K562 (cell line): ENCODE measurements around the gene DLGAP1. TPM values are rescaled to one million over a fixed set of nuclear protein-coding genes. Genes with fewer than 3 reads are reported as not detected.

ENCODE experiments used
- ATAC-seq: fragments of 200-7000 bp; cut with Tn5 transposase; 3 replicates; pipeline ENCODE4 v1.9.1; 2020; ENCODE audit warnings: moderate library complexity
- BruUV-seq: library from RNA; stranded (reverse); fragments of 400-500 nt; replicated peaks from 2 replicates; lab custom pipeline; 2021; lab: Mats Ljungman, UMichigan
- CTCF ChIA-PET: fragments of 300-600 bp; formaldehyde crosslinking; extraction: SDS; loops from one replicate; lab custom pipeline; 2021; ENCODE audit warnings: low intra/inter-chr PET ratio; lab: Yijun Ruan, JAX
- POLR2A ChIA-PET: fragments of 300-600, 350-650 bp; sonication (Branson Sonifier 250); formaldehyde crosslinking; extraction: SDS; loops from one replicate; lab custom pipeline; 2021; ENCODE audit warnings: antibody characterized with exemption, inconsistent platforms; lab: Yijun Ruan, JAX
- DNase-seq, 4 experiments: peaks; one replicate each; pipeline versions ENCODE4 v3.0.0 to v3.0.0-alpha.2; 2011 to 2018; ENCODE audit warnings: low spot score in 3 of 4, mixed read lengths in 3 of 4; ENCODE audit errors: extremely low read depth in 1 of 4
- FAIRE-seq: peaks from 2 replicates; lab custom pipeline; 2011; peaks lifted over from hg19 to GRCh38; lab: Jason Lieb, UNC
- H2AFZ ChIP-seq: 2 replicates; pipeline ENCODE4 v1.6.0; 2011; ENCODE audit warnings: low read depth, low read length, control low read depth, inconsistent platforms
- H3K27ac ChIP-seq: fragments of 200-600 bp; 3 replicates; pipeline ENCODE4 v1.8.0; 2011; ENCODE audit warnings: low read depth, mild to moderate bottlenecking, control low read depth, inconsistent platforms, low read length, moderate library complexity, mixed read lengths; ENCODE audit errors: extremely low read depth
- H3K27me3 ChIP-seq, 2 experiments: fragments of 300-600 bp in 1 of 2; 2 replicates in 1 of 2; 3 replicates in 1 of 2; pipeline versions ENCODE4 v1.6.0 to v1.8.0; 2011; ENCODE audit warnings: inconsistent platforms in 2 of 2, low read length in 2 of 2, mild to moderate bottlenecking in 1 of 2, mixed read lengths in 1 of 2, moderate library complexity in 1 of 2; ENCODE audit not compliant: control insufficient read depth in 2 of 2, insufficient read depth in 2 of 2
- H3K36me3 ChIP-seq: fragments of 300-600 bp; 3 replicates; pipeline ENCODE4 v1.8.0; 2011; ENCODE audit warnings: mild to moderate bottlenecking, low read length, inconsistent platforms; ENCODE audit not compliant: control insufficient read depth, insufficient read depth
- H3K4me1 ChIP-seq, 2 experiments: fragments of 200-600 bp in 1 of 2; replicated peaks in 1 of 2; 2 replicates in 1 of 2; 3 replicates in 1 of 2; pipeline versions ENCODE4 v1.5.1 to v1.8.0; 2011; ENCODE audit warnings: inconsistent platforms in 2 of 2, low read length in 2 of 2, mild to moderate bottlenecking in 1 of 2, mixed read lengths in 1 of 2, moderate library complexity in 1 of 2; ENCODE audit not compliant: control insufficient read depth in 2 of 2, insufficient read depth in 2 of 2
- H3K4me2 ChIP-seq: 2 replicates; pipeline ENCODE4 v1.6.1; 2011; ENCODE audit warnings: low read length, control low read depth, inconsistent platforms, mixed read lengths; ENCODE audit not compliant: insufficient read depth
- H3K4me3 ChIP-seq: fragments of 200-600 bp; sonication (generic), shearing (Covaris generic); 2 replicates; pipeline ENCODE4 v1.5.1; 2016; ENCODE audit warnings: control low read depth, inconsistent platforms
- H3K79me2 ChIP-seq: fragments of 200-600 bp; 3 replicates; pipeline ENCODE4 v1.8.0; 2011; ENCODE audit warnings: low read length, inconsistent platforms; ENCODE audit not compliant: control insufficient read depth, insufficient read depth
- H3K9ac ChIP-seq, 2 experiments: 2 replicates each; pipeline versions ENCODE4 v1.6.0 to v1.6.1; 2011; ENCODE audit warnings: low read depth in 2 of 2, low read length in 2 of 2, control low read depth in 1 of 2, inconsistent platforms in 1 of 2, mild to moderate bottlenecking in 1 of 2, mixed read lengths in 1 of 2; ENCODE audit not compliant: insufficient read depth in 1 of 2
- H3K9me1 ChIP-seq: one replicate; pipeline ENCODE4 v1.6.0; 2011; ENCODE audit warnings: inconsistent platforms, mild to moderate bottlenecking, low read length, moderate library complexity; ENCODE audit not compliant: control insufficient read depth, insufficient read depth
- H3K9me3 ChIP-seq: replicated peaks from 2 replicates; pipeline ENCODE4 v1.5.1; 2011; ENCODE audit warnings: low read depth, low read length, inconsistent platforms; ENCODE audit not compliant: control insufficient read depth, insufficient read depth
- H4K20me1 ChIP-seq: replicated peaks from 2 replicates; pipeline ENCODE4 v1.6.1; 2011; ENCODE audit warnings: low read length, inconsistent platforms, mixed read lengths; ENCODE audit not compliant: control insufficient read depth, insufficient read depth
- ELF2 ChIP-seq: fragments of 250-450 bp; sonication (Bioruptor Pico); IDR thresholded peaks from 2 replicates; pipeline ENCODE4 v1.5.0; 2021; ENCODE audit warnings: mild to moderate bottlenecking
- POLR3G ChIP-seq: IDR thresholded peaks from 2 replicates; pipeline ENCODE4 v1.6.1; 2011; ENCODE audit not compliant: insufficient read length, insufficient replicate concordance; ENCODE audit errors: extremely low read depth
- RFX5 ChIP-seq: IDR thresholded peaks from 2 replicates; pipeline ENCODE4 v1.6.1; 2011; ENCODE audit warnings: low read depth, mild to moderate bottlenecking, improper control_type of control experiment, low read length
- UBTF ChIP-seq, 2 experiments: IDR thresholded peaks; 2 replicates each; pipeline ENCODE4 v1.6.1; 2012; ENCODE audit warnings: improper control_type of control experiment in 2 of 2, low read depth in 2 of 2, low read length in 2 of 2, borderline replicate concordance in 1 of 2
- WGBS: fragments of 100-300 bp; shearing (Covaris generic); methylation state at CpG from one replicate; pipeline ENCODE4 v1.1.6; 2016; ENCODE audit warnings: low coverage, mixed read lengths; ENCODE audit not compliant: insufficient coverage; ENCODE audit errors: missing lambda C conversion rate; 5-methylcytosine and 5-hydroxymethylcytosine counted together
- in situ Hi-C: fragments of 300-500 bp; cut with MboI; formaldehyde crosslinking; loops from 4 replicates; pipeline ENCODE4 v1.15.0; 2018; ENCODE audit warnings: inconsistent platforms, mixed read lengths
- intact Hi-C: fragments of 100-400 bp; cut with micrococcal nuclease; formaldehyde crosslinking; loops from 2 replicates; pipeline ENCODE4 v1.14.2; 2022
- polyA plus RNA-seq, 8 experiments: library from polyadenylated mRNA; depleted of rRNA in 4 of 8; stranded (reverse) in 5 of 8; unstranded in 3 of 8; fragments of >200 nt; fragmentation: Nextera tagmentation in 2 of 8; fragmentation: Illumina TruSeq in 1 of 8; extraction: Ambion mirVana in 2 of 8; extraction: Trizol in 1 of 8; gene quantifications; 2 replicates each; pipeline versions ENCODE4 v1.2.1 to v1.2.3, GENCODE V29; 2011 to 2014; ENCODE audit warnings: inconsistent platforms in 1 of 8, missing spikeins in 1 of 8
- total RNA-seq, 7 experiments: library from RNA; depleted of rRNA in 6 of 7; stranded (reverse); fragments of >200 nt in 6 of 7; fragmentation: Illumina TruSeq in 2 of 7; extraction: Trizol in 2 of 7; gene quantifications; 2 replicates each; pipeline versions ENCODE4 v1.2.1 to v1.2.3, GENCODE V29; 2011 to 2021; ENCODE audit warnings: low replicate concordance in 1 of 7
- TF ChIP-seq, protein P1 (sequence below): fragments of 150-350 bp; conservative IDR thresholded peaks from 2 replicates; pipeline ENCODE4 v1.6.1; 2014; ENCODE audit warnings: low read length
- TF ChIP-seq, protein P2 (sequence below): fragments of 450-650 bp; formaldehyde crosslinking; IDR thresholded peaks from 2 replicates; pipeline ENCODE4 v1.4.0; 2020; ENCODE audit warnings: mild to moderate bottlenecking, mixed read lengths

The DLGAP1 gene
- total and polyA plus RNA-seq, 9 of the 15 experiments (the other 6 are each of a cell fraction or from before 2014, with no cell fraction given) = 0.04 to 0.22 (median 0.08) TPM

DNA sequence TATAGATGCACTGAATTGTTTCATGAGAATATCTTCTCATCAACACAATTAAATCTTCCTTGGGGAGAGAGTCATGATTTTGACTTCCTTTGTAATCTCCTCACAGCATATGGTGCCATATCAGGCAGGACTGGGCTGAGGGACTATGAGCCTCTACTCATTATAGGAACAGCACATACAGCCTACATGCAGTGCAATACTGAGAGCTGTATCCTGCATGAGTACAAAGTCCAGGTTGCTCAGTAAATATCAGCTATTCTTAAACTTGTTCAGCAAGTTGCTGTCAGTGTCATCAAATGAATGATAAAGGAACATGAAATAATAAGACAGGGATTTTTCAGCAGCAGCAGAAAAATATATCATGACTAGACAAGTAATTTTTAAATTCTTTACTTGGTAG lies 10.8 kb downstream of the DLGAP1 start (continued):
- TF ChIP-seq, protein P1, sequence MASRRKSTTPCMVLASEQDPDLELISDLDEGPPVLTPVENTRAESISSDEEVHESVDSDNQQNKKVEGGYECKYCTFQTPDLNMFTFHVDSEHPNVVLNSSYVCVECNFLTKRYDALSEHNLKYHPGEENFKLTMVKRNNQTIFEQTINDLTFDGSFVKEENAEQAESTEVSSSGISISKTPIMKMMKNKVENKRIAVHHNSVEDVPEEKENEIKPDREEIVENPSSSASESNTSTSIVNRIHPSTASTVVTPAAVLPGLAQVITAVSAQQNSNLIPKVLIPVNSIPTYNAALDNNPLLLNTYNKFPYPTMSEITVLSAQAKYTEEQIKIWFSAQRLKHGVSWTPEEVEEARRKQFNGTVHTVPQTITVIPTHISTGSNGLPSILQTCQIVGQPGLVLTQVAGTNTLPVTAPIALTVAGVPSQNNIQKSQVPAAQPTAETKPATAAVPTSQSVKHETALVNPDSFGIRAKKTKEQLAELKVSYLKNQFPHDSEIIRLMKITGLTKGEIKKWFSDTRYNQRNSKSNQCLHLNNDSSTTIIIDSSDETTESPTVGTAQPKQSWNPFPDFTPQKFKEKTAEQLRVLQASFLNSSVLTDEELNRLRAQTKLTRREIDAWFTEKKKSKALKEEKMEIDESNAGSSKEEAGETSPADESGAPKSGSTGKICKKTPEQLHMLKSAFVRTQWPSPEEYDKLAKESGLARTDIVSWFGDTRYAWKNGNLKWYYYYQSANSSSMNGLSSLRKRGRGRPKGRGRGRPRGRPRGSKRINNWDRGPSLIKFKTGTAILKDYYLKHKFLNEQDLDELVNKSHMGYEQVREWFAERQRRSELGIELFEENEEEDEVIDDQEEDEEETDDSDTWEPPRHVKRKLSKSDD = no peak
- TF ChIP-seq, all 486 proteins: peak for 0

- no peak for DNase-seq
- no peak for ATAC-seq
- Histone ChIP-seq H3K4me3 (no peak overlapping the region), H3K79me2 (no peaks in the 10 kb centered on the region), H3K36me3 (no peaks in the 10 kb centered on the region), H3K9me1 (no peaks in the 10 kb centered on the region), H2AFZ (no peak overlapping the region), H3K4me2 (no peak overlapping the region), H3K9me3 (no peaks in the 10 kb centered on the region), H4K20me1 (no peaks in the 10 kb centered on the region), H3K27me3 (no peaks in the 10 kb centered on the region), H3K27ac (no peak overlapping the region), H3K4me1 (no peaks in the 10 kb centered on the region), H3K9ac (no peak overlapping the region)
- TF ChIP-seq ELF2 (CRISPR knock-in tag) (no peak), POLR3G (no peak), UBTF (IDR thresholded peaks at IDR 0.05; ENCODE audit: borderline replicate concordance in 1 of 2, low read depth in 2 of 2, low read length in 2 of 2) (no peak), RFX5 (no peak)
- TF ChIP-seq, protein P2, sequence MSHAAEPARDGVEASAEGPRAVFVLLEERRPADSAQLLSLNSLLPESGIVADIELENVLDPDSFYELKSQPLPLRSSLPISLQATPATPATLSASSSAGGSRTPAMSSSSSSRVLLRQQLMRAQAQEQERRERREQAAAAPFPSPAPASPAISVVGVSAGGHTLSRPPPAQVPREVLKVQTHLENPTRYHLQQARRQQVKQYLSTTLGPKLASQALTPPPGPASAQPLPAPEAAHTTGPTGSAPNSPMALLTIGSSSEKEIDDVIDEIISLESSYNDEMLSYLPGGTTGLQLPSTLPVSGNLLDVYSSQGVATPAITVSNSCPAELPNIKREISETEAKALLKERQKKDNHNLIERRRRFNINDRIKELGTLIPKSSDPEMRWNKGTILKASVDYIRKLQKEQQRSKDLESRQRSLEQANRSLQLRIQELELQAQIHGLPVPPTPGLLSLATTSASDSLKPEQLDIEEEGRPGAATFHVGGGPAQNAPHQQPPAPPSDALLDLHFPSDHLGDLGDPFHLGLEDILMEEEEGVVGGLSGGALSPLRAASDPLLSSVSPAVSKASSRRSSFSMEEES = no peak
- no peak for FAIRE-seq
- intact Hi-C loops = no loop called here
- ChIA-PET POLR2A (no interaction called here), CTCF (no interaction called here)
- WGBS = 0% methylated on average over 2 of the region's 2 CpGs
- in situ Hi-C loops = no loop called here
- BruUV-seq = no TSS peak
Observed at GRCh38 chr18:4441098-4441497, 14.0 kb downstream of the DLGAP1 start.
